Keratinocyte (primary cell): ENCODE results near the gene ARMC2. TPM values are rescaled to one million over a fixed set of nuclear protein-coding genes. Genes with fewer than 3 reads are reported as not detected.

Experiments
- DNase-seq: peaks from one replicate; pipeline ENCODE4 v3.0.0-alpha.2; 2011; ENCODE audit warnings: low read depth, missing footprints, low spot score
- FAIRE-seq: peaks from 2 replicates; lab custom pipeline; 2011; peaks lifted over from hg19 to GRCh38; lab: Jason Lieb, UNC
- H2AFZ ChIP-seq: 2 replicates; pipeline ENCODE4 v1.6.0; 2012; ENCODE audit warnings: low read length, control low read depth, inconsistent platforms; ENCODE audit not compliant: control insufficient read depth
- H3K27ac ChIP-seq: 2 replicates; pipeline ENCODE4 v1.5.1; 2011; ENCODE audit warnings: low read length; ENCODE audit not compliant: control insufficient read depth, insufficient read depth
- H3K27me3 ChIP-seq: 3 replicates; pipeline ENCODE4 v1.6.0; 2011; ENCODE audit warnings: low read length; ENCODE audit not compliant: control insufficient read depth, insufficient read depth; ENCODE audit errors: extremely low read depth
- H3K36me3 ChIP-seq, 2 experiments: 2 replicates in 1 of 2; 3 replicates in 1 of 2; pipeline ENCODE4 v1.5.1; 2011; ENCODE audit warnings: low read length in 2 of 2, mild to moderate bottlenecking in 1 of 2; ENCODE audit not compliant: control insufficient read depth in 2 of 2, insufficient read depth in 2 of 2; ENCODE audit errors: extremely low read depth in 1 of 2
- H3K4me1 ChIP-seq: 3 replicates; pipeline ENCODE4 v1.5.1; 2011; ENCODE audit warnings: low read length; ENCODE audit not compliant: control insufficient read depth, insufficient read depth; ENCODE audit errors: extremely low read depth
- H3K4me2 ChIP-seq: 3 replicates; pipeline ENCODE4 v1.6.0; 2011; ENCODE audit warnings: low read depth, low read length; ENCODE audit not compliant: control insufficient read depth, insufficient read depth; ENCODE audit errors: extremely low read depth
- H3K4me3 ChIP-seq, 3 experiments: fragments of 200-600 bp in 1 of 3; sonication (generic) in 1 of 3; 2 replicates in 2 of 3; 3 replicates in 1 of 3; pipeline ENCODE4 v1.5.1; 2011 to 2016; ENCODE audit warnings: low read length in 3 of 3, mild to moderate bottlenecking in 3 of 3, control low read depth in 2 of 3, inconsistent platforms in 1 of 3, low read depth in 1 of 3, mixed read lengths in 1 of 3, mixed run types in 1 of 3, moderate library complexity in 1 of 3; ENCODE audit not compliant: control insufficient read depth in 2 of 3, insufficient read depth in 2 of 3; ENCODE audit errors: extremely low read depth in 1 of 3
- H3K79me2 ChIP-seq: 2 replicates; pipeline ENCODE4 v1.6.0; 2012; ENCODE audit warnings: low read length; ENCODE audit not compliant: control insufficient read depth, insufficient read depth
- H3K9ac ChIP-seq: 3 replicates; pipeline ENCODE4 v1.6.0; 2011; ENCODE audit warnings: low read length; ENCODE audit not compliant: control insufficient read depth, insufficient read depth; ENCODE audit errors: extremely low read depth
- H3K9me1 ChIP-seq: 3 replicates; pipeline ENCODE4 v1.6.0; 2011; ENCODE audit warnings: low read length; ENCODE audit not compliant: control insufficient read depth, insufficient read depth; ENCODE audit errors: extremely low read depth
- H3K9me3 ChIP-seq: 2 replicates; pipeline ENCODE4 v1.5.1; 2012; ENCODE audit warnings: low read depth, low read length; ENCODE audit not compliant: control insufficient read depth
- H4K20me1 ChIP-seq: 3 replicates; pipeline ENCODE4 v1.6.0; 2011; ENCODE audit warnings: low read length; ENCODE audit not compliant: control insufficient read depth, insufficient read depth; ENCODE audit errors: extremely low read depth
- CTCF ChIP-seq, 3 experiments: IDR thresholded peaks in 1 of 3; conservative IDR thresholded peaks in 1 of 3; optimal IDR thresholded peaks in 1 of 3; 2 replicates in 2 of 3; 3 replicates in 1 of 3; pipeline versions ENCODE3 to v1.5.1; 2011; ENCODE audit warnings: low read length in 3 of 3, mild to moderate bottlenecking in 3 of 3, moderate library complexity in 2 of 3, control low read depth in 1 of 3, inconsistent platforms in 1 of 3; ENCODE audit not compliant: insufficient read depth in 2 of 3; ENCODE audit errors: extremely low read depth in 1 of 3
- EZH2 ChIP-seq: IDR thresholded peaks from one replicate; pipeline ENCODE4 v1.6.1; 2012; ENCODE audit warnings: inconsistent platforms, mild to moderate bottlenecking, low read length, moderate library complexity
- dilution Hi-C: fragments of 300-500 bp; cut with MboI; formaldehyde crosslinking; loops from one replicate; pipeline ENCODE4 v1.7.0; 2020; ENCODE audit warnings: low sequenced_read_pairs; ENCODE audit not compliant: extremely low pct_ligation_motif_present
- polyA plus RNA-seq, 5 experiments: library from polyadenylated mRNA; depleted of rRNA in 3 of 5; stranded (reverse) in 3 of 5; stranded (forward) in 1 of 5; unstranded in 1 of 5; fragments of >200 nt; gene quantifications; 1 replicate in 1 of 5; 2 replicates in 3 of 5; 3 replicates in 1 of 5; pipeline versions ENCODE4 v1.2.1 to v1.2.3, GENCODE V29; 2011 to 2012; ENCODE audit warnings: missing spikeins in 2 of 5, low read depth in 1 of 5, low replicate concordance in 1 of 5

Gene ARMC2
- polyA plus RNA-seq, 1 donor (not counting 4 experiments of a cell fraction or from before 2014, with no cell fraction given): 3.8 TPM

GRCh38 chr6:108966855-108967755, 118.9 kb downstream of the ARMC2 start:
- no peaks in the 10 kb centered on the region for H3K27me3 ChIP-seq
- no peak overlapping the region for H2AFZ ChIP-seq
- H3K79me2 ChIP-seq: no peaks in the 10 kb centered on the region
- peaks cover 6% of the 10 kb centered on the region for H3K4me1 ChIP-seq
- H3K36me3 ChIP-seq: no peaks in the 10 kb centered on the region
- H3K9ac ChIP-seq: no peak overlapping the region
- DNase-seq: no peak
- no peak for FAIRE-seq
- no peak overlapping the region for H3K4me2 ChIP-seq
- H3K4me3 ChIP-seq: no peak overlapping the region
- no peaks in the 10 kb centered on the region for H3K9me1 ChIP-seq
- no peak overlapping the region for H3K27ac ChIP-seq
- TF ChIP-seq CTCF (optimal IDR thresholded peaks at IDR 0.05 in 1 of 3, IDR thresholded peaks at IDR 0.05 in 1 of 3, conservative IDR thresholded peaks at IDR 0.05 in 1 of 3; ENCODE audit: extremely low read depth in 1 of 3, insufficient read depth in 2 of 3, low read length in 3 of 3) (no peak), EZH2 (no peak)
- dilution Hi-C loops: no loop called here
- H3K9me3 ChIP-seq: no peaks in the 10 kb centered on the region
- H4K20me1 ChIP-seq: no peaks in the 10 kb centered on the region

GRCh38 chr6:108968325-108969316, 120.4 kb downstream of the ARMC2 start:
- DNase-seq (no peak), FAIRE-seq (no peak)
- H3K27ac ChIP-seq: no peak overlapping the region
- no peaks in the 10 kb centered on the region for H3K9me3 ChIP-seq
- no peaks in the 10 kb centered on the region for H3K36me3 ChIP-seq
- H3K79me2 ChIP-seq: no peaks in the 10 kb centered on the region
- no peak overlapping the region for H3K4me2 ChIP-seq
- no peaks in the 10 kb centered on the region for H3K9me1 ChIP-seq
- H3K4me3 ChIP-seq: no peak overlapping the region
- H3K27me3 ChIP-seq: no peaks in the 10 kb centered on the region
- H3K9ac ChIP-seq: no peak overlapping the region
- no peaks in the 10 kb centered on the region for H4K20me1 ChIP-seq
- dilution Hi-C loops: no loop called here
- peaks cover 6% of the 10 kb centered on the region for H3K4me1 ChIP-seq
- H2AFZ ChIP-seq: no peak overlapping the region
- TF ChIP-seq CTCF (optimal IDR thresholded peaks at IDR 0.05 in 1 of 3, IDR thresholded peaks at IDR 0.05 in 1 of 3, conservative IDR thresholded peaks at IDR 0.05 in 1 of 3; ENCODE audit: extremely low read depth in 1 of 3, insufficient read depth in 2 of 3, low read length in 3 of 3) (no peak), EZH2 (no peak)
